ENCODE measurements around the gene SH3RF3. TPM values are rescaled to one million over a fixed set of nuclear protein-coding genes. Genes with fewer than 3 reads are reported as not detected.

SH3RF3 gene
- total RNA-seq, 2 donors from 2014 or later: 37.4 to 61.7 TPM

GRCh38 chr2:109269706-109270504 lies 140.9 kb downstream of the SH3RF3 start:
- TF ChIP-seq CTCF (IDR thresholded peaks at IDR 0.05): no peak
- Histone ChIP-seq H3K9me3 (no peaks in the 10 kb centered on the region), H3K27ac (no peak overlapping the region), H3K4me3 (no peak overlapping the region), H3K36me3 (no peaks in the 10 kb centered on the region), H3K4me1 (ENCODE audit: control insufficient read depth in 1 of 2, low read depth in 2 of 2) (peaks cover 13 to 41% of the 10 kb centered on the region in 2 donors), H3K27me3 (replicated peaks; ENCODE audit: insufficient read depth) (no peaks in the 10 kb centered on the region)
- ATAC-seq (ENCODE audit: insufficient number of reproducible peaks, low FRiP score, low read depth) (no peak), DNase-seq (ENCODE audit: low spot score) (no peak)

GRCh38 chr2:109270505-109271312 lies 141.7 kb downstream of the SH3RF3 start:
- DNase-seq (ENCODE audit: low spot score): no peak
- Histone ChIP-seq H3K27me3 (replicated peaks; ENCODE audit: insufficient read depth) (no peaks in the 10 kb centered on the region), H3K27ac (no peak overlapping the region), H3K36me3 (no peaks in the 10 kb centered on the region), H3K4me1 (ENCODE audit: control insufficient read depth in 1 of 2, low read depth in 2 of 2) (peaks cover 5 to 33% of the 10 kb centered on the region in 2 donors), H3K4me3 (no peak overlapping the region), H3K9me3 (no peaks in the 10 kb centered on the region)
- ATAC-seq (ENCODE audit: insufficient number of reproducible peaks, low FRiP score, low read depth): no peak
- TF ChIP-seq CTCF (IDR thresholded peaks at IDR 0.05): no peak

DNA sequence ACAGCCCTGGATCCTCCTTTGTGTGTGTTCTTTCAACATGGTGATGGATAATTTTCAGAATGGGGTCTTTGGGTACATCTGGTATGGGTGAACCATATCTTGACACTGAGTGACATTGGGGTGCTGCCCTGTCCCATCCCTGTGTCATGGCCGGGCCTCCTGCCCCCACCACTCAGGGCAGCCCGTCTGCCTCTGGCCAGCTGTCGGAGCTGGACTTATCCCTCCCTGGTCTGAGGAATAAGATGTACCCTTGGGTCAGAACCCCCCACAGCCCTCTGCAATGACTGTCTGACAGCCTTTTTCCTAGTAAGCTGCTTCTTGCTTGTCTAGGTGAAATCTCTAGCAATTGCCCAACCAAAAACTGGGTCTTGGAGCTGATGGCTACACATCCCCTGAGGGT lies 142.9 kb downstream of the SH3RF3 start:
- Histone ChIP-seq H3K4me1 (ENCODE audit: control insufficient read depth in 1 of 2, low read depth in 2 of 2) (peaks cover 2 to 25% of the 10 kb centered on the region in 2 donors), H3K27ac (no peak overlapping the region), H3K9me3 (no peaks in the 10 kb centered on the region), H3K27me3 (replicated peaks; ENCODE audit: insufficient read depth) (no peaks in the 10 kb centered on the region), H3K36me3 (no peaks in the 10 kb centered on the region), H3K4me3 (no peak overlapping the region)
- DNase-seq (ENCODE audit: low spot score) (no peak), ATAC-seq (ENCODE audit: insufficient number of reproducible peaks, low FRiP score, low read depth) (no peak)
- TF ChIP-seq CTCF (IDR thresholded peaks at IDR 0.05): no peak

GRCh38 chr2:109272461-109272860 lies 143.5 kb downstream of the SH3RF3 start:
- TF ChIP-seq CTCF (IDR thresholded peaks at IDR 0.05): no peak
- Histone ChIP-seq H3K27me3 (replicated peaks; ENCODE audit: insufficient read depth) (no peaks in the 10 kb centered on the region), H3K4me3 (no peak overlapping the region), H3K9me3 (no peaks in the 10 kb centered on the region), H3K4me1 (ENCODE audit: control insufficient read depth in 1 of 2, low read depth in 2 of 2) (peaks cover 1 to 20% of the 10 kb centered on the region in 2 donors), H3K27ac (no peak overlapping the region), H3K36me3 (no peaks in the 10 kb centered on the region)
- DNase-seq (ENCODE audit: low spot score) (no peak), ATAC-seq (ENCODE audit: insufficient number of reproducible peaks, low FRiP score, low read depth) (no peak)

Data from thoracic aorta (tissue), 2 donors.